HG03196 (cell line): ENCODE measurements around the gene ZNF501.

Source experiments
- ATAC-seq: cut with Tn5 transposase; IDR thresholded peaks from one replicate; pipeline ENCODE4 v1.9.1; 2021; ENCODE audit not compliant: unreplicated experiment

Gene ZNF501

GRCh38 chr3:44729384-44729910 lies at the start of gene ZNF501:
Gene ZNF501, plus strand, starts transcription at chr3:44729635. Its CDS starts 4,787 bp downstream, at chr3:44734422.
- peak; percentile 72 for ATAC-seq

- no peak for ATAC-seq
Measured at GRCh38 chr3:44680921-44681455, 48.4 kb upstream of the ZNF501 start.

DNA sequence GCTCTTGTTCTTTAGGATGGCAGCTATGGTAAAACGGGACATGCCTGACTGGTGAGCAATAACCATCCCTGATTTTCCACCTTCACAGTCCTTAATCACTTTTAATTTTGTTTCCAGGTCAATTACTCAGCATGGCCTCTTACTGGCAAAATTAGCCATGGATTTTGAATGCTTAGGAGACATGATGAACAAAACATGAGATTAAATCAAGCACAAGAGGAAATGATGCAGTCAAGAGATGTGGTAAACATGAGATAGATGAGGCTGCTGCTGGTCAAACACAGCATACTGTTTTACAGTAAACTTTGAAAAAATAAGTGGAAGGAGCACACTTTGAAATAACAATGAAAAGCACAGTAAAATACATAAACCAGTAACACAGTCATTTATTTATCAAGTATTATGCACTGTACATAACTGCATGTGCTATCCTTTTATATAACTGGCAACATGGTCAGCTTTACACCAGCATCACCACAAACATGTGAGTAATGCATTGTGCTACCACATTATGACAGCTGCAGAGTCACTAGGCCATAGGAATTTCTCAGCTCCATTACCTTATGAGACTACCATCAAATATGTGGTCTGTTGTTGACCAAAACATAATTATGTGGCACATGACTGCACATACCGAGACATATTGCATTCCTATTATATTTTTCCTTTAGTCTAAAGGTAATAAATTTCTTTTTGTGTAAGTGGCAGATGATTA lies 47.1 kb upstream of the ZNF501 start:
- ATAC-seq: no peak

DNA sequence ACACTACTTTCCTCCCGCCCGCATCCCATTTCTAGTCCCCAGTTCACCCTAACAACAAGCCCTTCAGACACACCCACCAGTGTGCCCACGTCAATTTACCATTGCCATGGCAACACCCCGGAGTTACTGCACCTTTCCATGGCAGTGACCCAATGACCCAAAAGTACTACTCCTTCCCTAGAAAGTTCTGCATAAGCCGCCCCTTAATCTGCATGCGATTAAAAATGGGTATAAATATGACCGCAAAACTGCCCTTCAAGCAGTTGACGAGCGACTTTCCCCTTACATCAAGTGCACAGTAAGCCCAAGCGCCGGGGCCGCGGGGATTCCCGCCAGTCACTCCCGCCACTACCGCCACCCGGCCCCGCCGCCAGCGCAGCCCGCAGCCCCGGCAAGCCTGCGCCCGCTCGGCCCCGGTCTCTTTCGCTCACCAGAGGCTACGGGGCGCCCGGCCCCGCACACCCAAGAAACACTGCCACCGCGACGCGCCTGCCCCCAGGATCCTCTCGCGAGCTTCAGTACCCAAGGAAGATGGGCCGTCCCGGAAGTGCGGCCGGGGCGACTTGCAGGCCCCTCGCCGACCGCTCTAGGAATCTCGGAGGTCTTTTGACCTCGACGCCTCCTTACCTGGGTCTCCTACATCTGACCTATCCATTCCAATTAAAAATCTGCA lies 44.2 kb upstream of the ZNF501 start:
- ATAC-seq: peak; percentile 61

GRCh38 chr3:44687898-44688297 lies 41.5 kb upstream of the ZNF501 start:
- ATAC-seq: no peak

GRCh38 chr3:44712455-44713075 lies 16.9 kb upstream of the ZNF501 start, which contains the start of gene ZNF502:
Gene ZNF502, plus strand, starts transcription at chr3:44712660. Its CDS starts 7,602 bp downstream, at chr3:44720262.
- ATAC-seq: no peak

- no peak for ATAC-seq
Measured at GRCh38 chr3:44721231-44722102, 8.0 kb upstream of the ZNF501 start.

DNA sequence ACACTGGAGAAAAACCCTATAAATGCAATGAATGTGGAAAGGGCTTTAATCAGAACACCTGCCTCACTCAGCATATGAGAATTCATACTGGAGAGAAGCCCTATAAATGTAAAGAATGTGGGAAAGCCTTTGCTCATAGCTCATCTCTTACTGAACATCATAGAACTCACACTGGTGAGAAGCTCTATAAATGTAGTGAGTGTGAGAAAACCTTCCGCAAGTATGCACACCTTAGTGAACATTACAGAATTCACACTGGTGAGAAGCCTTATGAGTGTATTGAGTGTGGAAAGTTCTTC lies 7.4 kb upstream of the ZNF501 start:
- no peak for ATAC-seq

GRCh38 chr3:44734646-44735168 lies 5.3 kb downstream of the ZNF501 start:
- ATAC-seq: no peak

DNA sequence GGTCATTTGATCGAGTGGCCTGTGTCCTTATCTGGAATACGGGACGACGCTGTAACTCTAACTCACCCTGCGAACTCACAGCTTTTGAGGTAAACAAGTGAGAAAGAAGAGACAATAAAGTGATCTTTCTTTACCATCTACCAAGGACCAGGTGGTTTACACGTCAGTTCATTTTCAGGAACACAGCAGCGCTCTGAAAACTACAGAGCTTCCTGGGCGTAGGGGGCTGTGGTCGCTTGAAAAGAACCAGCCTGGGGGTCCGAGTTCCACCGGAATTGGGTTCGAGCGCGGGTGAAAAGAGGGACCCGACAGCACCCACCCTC lies 31.6 kb downstream of the ZNF501 start:
- no peak for ATAC-seq

GRCh38 chr3:44761424-44762169 lies 32.2 kb downstream of the ZNF501 start, which contains the start of the genes KIAA1143 and KIF15:
Gene KIAA1143, minus strand, starts transcription at chr3:44761619. Its CDS starts 17 bp downstream, at chr3:44761602.
Gene KIF15, plus strand, starts transcription at chr3:44761794. Its CDS starts 72 bp downstream, at chr3:44761866.
- ATAC-seq: peak; percentile 93

DNA sequence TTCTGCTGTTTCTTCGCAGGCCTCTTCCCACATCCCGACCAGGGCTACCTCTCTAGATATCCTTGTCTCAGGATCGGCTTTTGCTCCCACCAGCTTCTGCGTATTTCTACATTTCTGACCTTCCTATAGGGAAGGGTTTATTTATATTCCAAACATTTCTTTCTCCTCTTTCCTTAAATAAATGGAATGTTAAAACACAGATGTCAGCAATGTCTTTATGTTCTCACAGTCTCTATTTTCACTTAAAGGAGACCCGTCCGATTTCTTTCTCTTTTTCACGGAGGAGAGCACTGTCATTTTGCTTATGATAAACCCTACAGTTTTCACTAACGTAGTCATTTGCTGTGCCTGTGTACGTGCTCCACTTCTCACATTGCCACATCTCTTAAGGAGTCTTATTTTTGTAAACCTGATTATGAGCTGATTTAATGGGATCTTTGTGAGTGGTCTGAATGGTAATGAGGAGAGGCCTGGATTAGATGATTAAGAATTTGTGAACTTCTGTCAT lies 32.8 kb downstream of the ZNF501 start:
- no peak for ATAC-seq

GRCh38 chr3:44762690-44763089 lies 33.3 kb downstream of the ZNF501 start:
- no peak for ATAC-seq

- no peak for ATAC-seq
Measured at GRCh38 chr3:44764248-44764647, 34.8 kb downstream of the ZNF501 start.

GRCh38 chr3:44771424-44772098 lies 42.1 kb downstream of the ZNF501 start:
- no peak for ATAC-seq

DNA sequence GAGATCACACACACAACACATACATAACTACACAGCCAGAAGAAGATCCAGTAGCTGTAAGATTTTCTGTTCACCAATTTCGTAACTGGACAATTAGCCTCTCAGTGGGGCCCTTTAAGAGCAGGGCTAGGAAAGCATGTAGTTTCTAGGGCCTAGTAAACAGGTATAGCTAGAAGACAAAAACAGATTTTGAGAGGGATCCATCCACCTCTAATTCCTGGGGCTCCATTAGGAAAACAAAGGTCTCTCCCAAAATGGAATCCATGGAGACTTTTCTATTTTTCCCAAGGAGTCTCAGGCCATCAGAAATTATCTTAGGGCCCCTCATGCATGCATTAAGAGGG lies 42.6 kb downstream of the ZNF501 start:
- ATAC-seq: no peak

DNA sequence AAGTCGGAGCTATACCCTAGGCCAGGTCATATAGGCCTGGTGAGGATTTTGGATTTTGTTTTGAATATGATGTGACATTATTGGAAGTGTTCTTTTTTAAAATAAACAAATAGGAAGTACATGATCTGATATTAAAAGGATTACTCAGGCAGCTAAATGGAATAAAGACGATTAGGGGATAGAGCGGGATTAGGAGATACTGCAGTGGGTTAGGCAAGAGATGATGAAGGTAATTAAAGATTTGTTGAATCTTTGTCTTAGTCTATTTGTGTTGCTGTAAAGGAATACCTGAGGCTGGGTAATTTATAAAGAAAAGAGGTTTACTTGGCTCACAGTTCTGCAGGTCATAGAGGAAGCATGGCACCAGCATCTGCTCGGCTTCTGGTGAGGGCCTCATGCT lies 53.5 kb downstream of the ZNF501 start:
- no peak for ATAC-seq
